B cell (primary cell): ENCODE results near the gene NES. TPM values are rescaled to one million over a fixed set of nuclear protein-coding genes. Genes with fewer than 3 reads are reported as not detected.

ENCODE experiments used
- ATAC-seq: fragments of 200-7000 bp; cut with Tn5 transposase; one replicate; pipeline ENCODE4 v1.10.0; 2021; ENCODE audit warnings: low read depth, mild to moderate bottlenecking, moderate number of reproducible peaks, moderate library complexity
- CTCF ChIA-PET: fragments of 350-600 bp; sonication (Branson Sonifier 250); formaldehyde crosslinking; loops from one replicate; lab custom pipeline; 2021; ENCODE audit warnings: antibody characterized with exemption, inconsistent platforms; lab: Charles Lee
- POLR2A ChIA-PET: fragments of 350-600 bp; sonication (Branson Sonifier 250); formaldehyde crosslinking; loops from one replicate; lab custom pipeline; 2021; ENCODE audit warnings: antibody characterized with exemption; lab: Charles Lee
- DNase-seq: peaks from one replicate; pipeline ENCODE4 v3.0.0; 2013
- H2AFZ ChIP-seq: 2 replicates; pipeline ENCODE4 v1.6.1; 2012; ENCODE audit warnings: mild to moderate bottlenecking, low read depth, low read length; ENCODE audit not compliant: insufficient read depth, poor library complexity, severe bottlenecking
- H3K27ac ChIP-seq, 2 donors: 1 replicate in 1 of 2; 2 replicates in 1 of 2; pipeline ENCODE4 v1.5.1; 2012 to 2013; ENCODE audit warnings: low read length in 2 of 2, mild to moderate bottlenecking in 2 of 2, moderate library complexity in 1 of 2
- H3K27me3 ChIP-seq, 4 experiments: fragments of 200-600 bp in 1 of 4; sonication (generic) in 1 of 4; replicated peaks in 1 of 4; 1 replicate in 2 of 4; 2 replicates in 2 of 4; pipeline versions ENCODE4 v1.6.1 to v1.7.0; 2013 to 2016; ENCODE audit warnings: low read length in 3 of 4, mild to moderate bottlenecking in 2 of 4, mixed read lengths in 1 of 4, moderate library complexity in 1 of 4; ENCODE audit not compliant: insufficient read depth in 4 of 4, control insufficient read depth in 3 of 4; ENCODE audit errors: control extremely low read depth in 1 of 4
- H3K36me3 ChIP-seq, 2 experiments: replicated peaks in 1 of 2; 1 replicate in 1 of 2; 2 replicates in 1 of 2; pipeline versions ENCODE4 v1.6.1 to v1.7.1; 2013; ENCODE audit warnings: low read length in 1 of 2; ENCODE audit not compliant: insufficient read depth in 2 of 2, control insufficient read depth in 1 of 2; ENCODE audit errors: control extremely low read depth in 1 of 2, extremely low read depth in 1 of 2
- H3K4me1 ChIP-seq, 2 donors: fragments of 200-600 bp in 1 of 2; sonication (generic) in 1 of 2; 1 replicate in 1 of 2; 2 replicates in 1 of 2; pipeline versions ENCODE4 v1.5.1 to v1.6.1; 2013 to 2017; ENCODE audit warnings: low read length in 2 of 2; ENCODE audit not compliant: control insufficient read depth in 2 of 2, insufficient read depth in 2 of 2
- H3K4me2 ChIP-seq: replicated peaks from 2 replicates; pipeline ENCODE3; 2012; ENCODE audit warnings: mild to moderate bottlenecking, low read depth, low read length; ENCODE audit not compliant: poor library complexity, severe bottlenecking
- H3K4me3 ChIP-seq, 5 experiments: fragments of 200-600 bp in 1 of 5; sonication (generic) in 1 of 5; 1 replicate in 3 of 5; 2 replicates in 2 of 5; pipeline versions ENCODE4 v1.5.1 to v1.7.0; 2011 to 2016; ENCODE audit warnings: low read length in 4 of 5, mild to moderate bottlenecking in 4 of 5, low read depth in 2 of 5, control low read depth in 1 of 5, moderate library complexity in 1 of 5; ENCODE audit not compliant: insufficient read depth in 1 of 5; ENCODE audit errors: control extremely low read depth in 1 of 5, extremely low read depth in 1 of 5
- H3K79me2 ChIP-seq: fragments of 200-600 bp; sonication (generic); one replicate; pipeline ENCODE4 v1.6.0; 2016; ENCODE audit warnings: low read length; ENCODE audit not compliant: control insufficient read depth, insufficient read depth
- H3K9ac ChIP-seq: fragments of 200-600 bp; sonication (generic); 2 replicates; pipeline ENCODE4 v1.6.1; 2017; ENCODE audit warnings: mild to moderate bottlenecking, low read length, moderate library complexity
- H3K9me3 ChIP-seq, 3 donors: one replicate each; pipeline versions ENCODE4 v1.6.1 to v1.7.1; 2013; ENCODE audit warnings: low read length in 2 of 3; ENCODE audit not compliant: control insufficient read depth in 2 of 3, insufficient read depth in 1 of 3; ENCODE audit errors: control extremely low read depth in 1 of 3
- H4K20me1 ChIP-seq: 2 replicates; pipeline ENCODE4 v1.6.0; 2012; ENCODE audit warnings: mild to moderate bottlenecking, low read length; ENCODE audit not compliant: insufficient read depth, control insufficient read depth, poor library complexity, severe bottlenecking
- H3K27ac Mint-ChIP-seq: one replicate; pipeline ENCODE4 v1.8.0; 2021; ENCODE audit warnings: mixed read lengths
- H3K27me3 Mint-ChIP-seq: one replicate; pipeline ENCODE4 v1.8.0; 2021; ENCODE audit warnings: mixed read lengths
- H3K4me1 Mint-ChIP-seq: one replicate; pipeline ENCODE4 v1.8.0; 2021; ENCODE audit warnings: mixed read lengths
- H3K4me3 Mint-ChIP-seq: one replicate; pipeline ENCODE4 v1.8.0; 2021; ENCODE audit warnings: mixed read lengths
- H3K9me3 Mint-ChIP-seq: one replicate; pipeline ENCODE4 v1.8.0; 2022; ENCODE audit warnings: mixed read lengths; ENCODE audit not compliant: insufficient read depth
- CTCF ChIP-seq: fragments of 200-600 bp; IDR thresholded peaks from one replicate; pipeline ENCODE4 v1.8.0; 2022; ENCODE audit warnings: antibody characterized with exemption, mild to moderate bottlenecking
- EZH2 ChIP-seq: IDR thresholded peaks from 2 replicates; pipeline ENCODE4 v1.6.1; 2012; ENCODE audit warnings: borderline replicate concordance, low read depth, mild to moderate bottlenecking, moderate library complexity, low read length; ENCODE audit not compliant: insufficient read depth, poor library complexity, severe bottlenecking
- WGBS: methylation state at CpG from one replicate; pipeline ENCODE4 v1.1.5; 2013; ENCODE audit warnings: missing lambda C conversion rate; ENCODE audit not compliant: insufficient coverage; 5-methylcytosine and 5-hydroxymethylcytosine counted together
- intact Hi-C: fragments of 100-400 bp; cut with micrococcal nuclease; formaldehyde crosslinking; loops from one replicate; pipeline ENCODE4 v1.10.0; 2022
- polyA plus RNA-seq: library from polyadenylated mRNA; depleted of rRNA; stranded (reverse); fragments of >200 nt; gene quantifications from 2 replicates; pipeline ENCODE4 v1.2.3, GENCODE V29; 2012
- total RNA-seq, 2 donors: library from RNA; stranded (reverse); fragments of 120-200 nt in 1 of 2; gene quantifications; 1 replicate in 1 of 2; 2 replicates in 1 of 2; pipeline versions ENCODE4 v1.2.3 to v1.2.4, GENCODE V29; 2013 to 2022

Gene NES
- total and polyA plus RNA-seq, 2 donors (not counting 1 experiment from before 2014, with no cell fraction given): 0.05 TPM; not detected in 1

GRCh38 chr1:156714830-156715229 lies 37.6 kb upstream of the NES start:
- no peak overlapping the region for H3K4me3 Mint-ChIP-seq
- no peak for ATAC-seq

GRCh38 chr1:156712626-156713025 lies 35.4 kb upstream of the NES start:
- no peak overlapping the region for H3K4me2 ChIP-seq

More at GRCh38 chr1:156714830-156715229, 37.6 kb upstream of the NES start:
- Histone ChIP-seq H4K20me1 (no peaks in the 10 kb centered on the region), H3K9ac (no peak overlapping the region), H3K79me2 (no peaks in the 10 kb centered on the region), H3K4me2 (no peak overlapping the region), H2AFZ (no peak overlapping the region), H3K36me3 (peaks cover 0 to 10% of the 10 kb centered on the region in 2 experiments), H3K4me3 (no peak overlapping the region), H3K27me3 (no peaks in the 10 kb centered on the region), H3K4me1 (no peaks in the 10 kb centered on the region), H3K27ac (no peak overlapping the region), H3K9me3 (no peaks in the 10 kb centered on the region)
- TF ChIP-seq CTCF: no peak
- no peak for TF ChIP-seq EZH2
- H3K27me3 Mint-ChIP-seq: no peaks in the 10 kb centered on the region
- intact Hi-C loops: no loop called here
- no peaks in the 10 kb centered on the region for H3K9me3 Mint-ChIP-seq
- CTCF ChIA-PET: interaction anchor here (1.4 to 2.4 kb wide), 4 partner anchors 8 to 25 kb away, joined by 6 to 13 read pairs (median 12); partner anchors contain the start of gene CRABP2
- H3K27ac Mint-ChIP-seq: no peak overlapping the region
- peaks cover under 1% of the 10 kb centered on the region for H3K4me1 Mint-ChIP-seq
- WGBS: 95% methylated on average over 3 of the region's 3 CpGs
- POLR2A ChIA-PET: interaction anchor here (0.5 to 0.8 kb wide), 2 partner anchors 8 to 12 kb away, joined by 3 to 5 read pairs; no protein-coding TSS in a partner anchor
- no peak for DNase-seq

More at GRCh38 chr1:156712626-156713025, 35.4 kb upstream of the NES start:
- H3K79me2 ChIP-seq: no peaks in the 10 kb centered on the region
- intact Hi-C loops: no loop called here
- no peak for DNase-seq
- CTCF ChIA-PET: interaction anchor here (1.1 to 3.6 kb wide), 3 partner anchors 14 to 34 kb away, joined by 3 to 15 read pairs (median 6); no protein-coding TSS in a partner anchor
- H3K4me3 ChIP-seq: no peak overlapping the region
- POLR2A ChIA-PET: no interaction called here
- no peak for ATAC-seq
- H3K4me1 ChIP-seq: no peaks in the 10 kb centered on the region
- H3K9ac ChIP-seq: no peak overlapping the region
- peaks cover 0 to 5% of the 10 kb centered on the region in 2 experiments for H3K36me3 ChIP-seq
- no peaks in the 10 kb centered on the region for H3K4me1 Mint-ChIP-seq
- no peak overlapping the region for H3K27ac ChIP-seq
- H2AFZ ChIP-seq: no peak overlapping the region
- no peaks in the 10 kb centered on the region for H3K27me3 Mint-ChIP-seq
- H3K9me3 ChIP-seq: no peaks in the 10 kb centered on the region
- TF ChIP-seq EZH2 (no peak), CTCF (no peak)
- H3K9me3 Mint-ChIP-seq: no peaks in the 10 kb centered on the region
- whole genome bisulfite sequencing: 73% methylated on average over 3 of the region's 3 CpGs
- no peaks in the 10 kb centered on the region for H3K27me3 ChIP-seq
- H3K4me3 Mint-ChIP-seq: no peak overlapping the region
- H4K20me1 ChIP-seq: no peaks in the 10 kb centered on the region
- H3K27ac Mint-ChIP-seq: no peak overlapping the region
